CD4-positive, alpha-beta T cell (primary cell): ENCODE results near the gene FAT4. TPM values are rescaled to one million over a fixed set of nuclear protein-coding genes. Genes with fewer than 3 reads are reported as not detected.
A peak's percentile ranks its signal among the peaks of the same experiment; 100 is the strongest.

Experiments
- ATAC-seq: fragments of 200-7000 bp; cut with Tn5 transposase; one replicate; pipeline ENCODE4 v1.10.0; 2022; ENCODE audit warnings: mild to moderate bottlenecking; ENCODE audit not compliant: poor library complexity
- CTCF ChIA-PET: fragments of 350-600 bp; sonication (Branson Sonifier 250); formaldehyde crosslinking; loops from one replicate; lab custom pipeline; 2021; ENCODE audit warnings: antibody characterized with exemption, inconsistent platforms; lab: Charles Lee
- POLR2A ChIA-PET: fragments of 350-600 bp; sonication (Branson Sonifier 250); formaldehyde crosslinking; loops from one replicate; lab custom pipeline; 2021; ENCODE audit warnings: antibody characterized with exemption, inconsistent platforms; lab: Charles Lee
- DNase-seq, 14 experiments: peaks; one replicate each; pipeline ENCODE4 v3.0.0-alpha.2; 2013 to 2020; ENCODE audit warnings: mixed read lengths in 2 of 14
- H3K27ac ChIP-seq, 2 donors: one replicate each; pipeline versions ENCODE4 v1.5.1 to v1.7.0; 2013; ENCODE audit warnings: low read length in 2 of 2, low read depth in 1 of 2, mild to moderate bottlenecking in 1 of 2
- H3K27me3 ChIP-seq, 2 experiments: 1 replicate in 1 of 2; 2 replicates in 1 of 2; pipeline versions ENCODE4 v1.6.1 to v1.7.0; 2013; ENCODE audit warnings: low read length in 2 of 2, control low read depth in 1 of 2, mild to moderate bottlenecking in 1 of 2, moderate library complexity in 1 of 2; ENCODE audit not compliant: insufficient read depth in 2 of 2, control insufficient read depth in 1 of 2
- H3K36me3 ChIP-seq: one replicate; pipeline ENCODE4 v1.6.1; 2013; ENCODE audit warnings: low read length, control low read depth; ENCODE audit not compliant: insufficient read depth
- H3K4me1 ChIP-seq: one replicate; pipeline ENCODE4 v1.6.1; 2013; ENCODE audit warnings: low read length, control low read depth; ENCODE audit not compliant: insufficient read depth
- H3K4me3 ChIP-seq: one replicate; pipeline ENCODE4 v1.5.1; 2013; ENCODE audit warnings: mild to moderate bottlenecking, low read length, moderate library complexity
- H3K9me3 ChIP-seq, 2 experiments: 1 replicate in 1 of 2; 2 replicates in 1 of 2; pipeline versions ENCODE4 v1.6.1 to v1.7.0; 2013; ENCODE audit warnings: low read length in 2 of 2, mild to moderate bottlenecking in 2 of 2, control low read depth in 1 of 2, moderate library complexity in 1 of 2; ENCODE audit not compliant: control insufficient read depth in 1 of 2, insufficient read depth in 1 of 2
- H3K27ac Mint-ChIP-seq: one replicate; pipeline ENCODE4 v1.8.0; 2020; ENCODE audit warnings: mixed read lengths
- H3K27me3 Mint-ChIP-seq: one replicate; pipeline ENCODE4 v1.8.0; 2021; ENCODE audit warnings: mixed read lengths
- H3K36me3 Mint-ChIP-seq: one replicate; pipeline ENCODE4 v1.8.0; 2021; ENCODE audit warnings: low read depth, mixed read lengths
- H3K4me1 Mint-ChIP-seq: one replicate; pipeline ENCODE4 v1.8.0; 2021; ENCODE audit warnings: low read depth, mixed read lengths
- H3K4me3 Mint-ChIP-seq: one replicate; pipeline ENCODE4 v1.8.0; 2020; ENCODE audit warnings: mild to moderate bottlenecking, mixed read lengths
- H3K9me3 Mint-ChIP-seq: one replicate; pipeline ENCODE4 v1.8.0; 2020; ENCODE audit warnings: mixed read lengths
- CTCF ChIP-seq: fragments of 200-600 bp; IDR thresholded peaks from one replicate; pipeline ENCODE4 v1.8.0; 2022; ENCODE audit warnings: antibody characterized with exemption, mild to moderate bottlenecking
- intact Hi-C, 2 experiments: fragments of 100-400 bp; cut with DNase I in 1 of 2; cut with micrococcal nuclease in 1 of 2; formaldehyde crosslinking; loops; one replicate each; pipeline versions ENCODE4 v1.15.1 to v1.9.0; 2023 to 2025; cut with DNase I, micrococcal nuclease
- total RNA-seq, 174 experiments: library from RNA in 2 of 174; stranded (reverse) in 2 of 174; gene quantifications; one replicate each; pipeline ENCODE4 v1.2.3 and lab custom pipeline; 2021 to 2026

FAT4 gene
- total RNA-seq, 2 experiments from 2014 or later: not detected

DNA sequence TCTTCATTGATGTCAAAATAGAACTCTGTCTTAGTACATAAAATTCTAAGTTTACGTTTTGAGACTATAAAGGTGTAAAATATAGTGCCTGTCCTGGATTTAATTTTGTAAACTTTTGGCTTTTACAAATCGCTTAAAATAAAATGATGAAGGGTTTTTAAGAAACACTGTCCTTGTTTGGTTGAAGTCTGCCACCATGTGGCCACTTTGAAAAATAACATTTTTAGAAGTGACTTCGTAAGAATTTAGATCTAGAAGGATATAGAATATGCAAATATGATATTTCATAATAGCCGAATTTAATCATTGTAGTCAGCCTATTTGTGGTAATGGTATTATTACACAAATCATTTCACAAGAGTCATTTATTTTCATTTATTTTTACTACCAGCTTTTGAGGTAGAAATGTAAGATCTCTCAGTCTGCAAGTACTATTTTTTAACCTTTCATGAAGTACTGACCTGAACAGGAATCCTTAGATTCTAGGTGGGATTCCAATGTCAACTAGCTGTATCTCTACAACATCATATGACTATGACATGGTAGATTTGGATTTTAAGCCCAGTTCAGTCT lies 31.0 kb upstream of the FAT4 start:
- Mint-ChIP-seq H3K9me3 (no peaks in the 10 kb centered on the region), H3K4me3 (no peak overlapping the region), H3K4me1 (no peaks in the 10 kb centered on the region), H3K27ac (no peak overlapping the region), H3K36me3 (no peaks in the 10 kb centered on the region), H3K27me3 (no peaks in the 10 kb centered on the region)
- Histone ChIP-seq H3K4me1 (no peaks in the 10 kb centered on the region), H3K4me3 (no peak overlapping the region), H3K27me3 (no peaks in the 10 kb centered on the region), H3K27ac (no peak overlapping the region), H3K9me3 (peaks cover 0 to 9% of the 10 kb centered on the region in 2 experiments), H3K36me3 (no peaks in the 10 kb centered on the region)
- peak; percentile 38 for TF ChIP-seq CTCF
- ChIA-PET POLR2A (no interaction called here), CTCF (no interaction called here)
- no peak for ATAC-seq
- intact Hi-C loops: loop anchor here (5.0 kb wide), 2 partner anchors 946 to 951 kb away; no protein-coding TSS in a partner anchor
- no peak for DNase-seq

- Histone ChIP-seq H3K27ac (no peak overlapping the region), H3K27me3 (no peaks in the 10 kb centered on the region), H3K9me3 (peaks cover 0 to 3% of the 10 kb centered on the region in 2 experiments), H3K36me3 (no peaks in the 10 kb centered on the region), H3K4me1 (no peaks in the 10 kb centered on the region), H3K4me3 (no peak overlapping the region)
- no peak for ATAC-seq
- no peaks in the 10 kb centered on the region for H3K4me1 Mint-ChIP-seq
- CTCF ChIA-PET: no interaction called here
- H3K9me3 Mint-ChIP-seq: no peaks in the 10 kb centered on the region
- POLR2A ChIA-PET: no interaction called here
- no peak for TF ChIP-seq CTCF
- no peaks in the 10 kb centered on the region for H3K36me3 Mint-ChIP-seq
- no peak for DNase-seq
- intact Hi-C loops: no loop called here
- H3K27ac Mint-ChIP-seq: no peak overlapping the region
- no peaks in the 10 kb centered on the region for H3K27me3 Mint-ChIP-seq
- H3K4me3 Mint-ChIP-seq: no peak overlapping the region
Measured at GRCh38 chr4:125297116-125297515, 17.6 kb upstream of the FAT4 start.

GRCh38 chr4:125303058-125303457 lies 11.7 kb upstream of the FAT4 start:
- Mint-ChIP-seq H3K36me3 (no peaks in the 10 kb centered on the region), H3K27ac (no peak overlapping the region), H3K4me1 (no peaks in the 10 kb centered on the region), H3K27me3 (peaks cover 4% of the 10 kb centered on the region), H3K9me3 (no peaks in the 10 kb centered on the region), H3K4me3 (no peak overlapping the region)
- no peaks in the 10 kb centered on the region for H3K36me3 ChIP-seq
- no peak overlapping the region for H3K4me3 ChIP-seq
- ATAC-seq (no peak), DNase-seq (no peak)
- TF ChIP-seq CTCF: no peak
- H3K27me3 ChIP-seq: no peaks in the 10 kb centered on the region
- peaks cover 0 to 3% of the 10 kb centered on the region in 2 experiments for H3K9me3 ChIP-seq
- intact Hi-C loops: no loop called here
- ChIA-PET CTCF (no interaction called here), POLR2A (no interaction called here)
- no peak overlapping the region for H3K27ac ChIP-seq
- H3K4me1 ChIP-seq: no peaks in the 10 kb centered on the region
